HL-60/S4 treated with phorbol 12-myristate 13-acetate at 8.2 ng/mL for 4 days and 3 days (cell line): ENCODE data around the gene CTNND2.
"Not testable (repeated sequence)": the region's sequence is repeated elsewhere in the genome, so short reads cannot be mapped to it uniquely, and the experiment has no call there.

Experiments
- in situ Hi-C: fragments of 300-500 bp; cut with MboI; formaldehyde crosslinking; loops from 2 replicates; pipeline ENCODE4 v1.15.0; 2022; ENCODE audit warnings: low sequenced_read_pairs

Gene CTNND2

GRCh38 chr5:11878814-11879213 lies 25.4 kb downstream of the CTNND2 start:
- in situ Hi-C loops: no loop called here

GRCh38 chr5:11873587-11873986 lies 30.7 kb downstream of the CTNND2 start:
- in situ Hi-C loops: no loop called here

- in situ Hi-C loops: no loop called here
These were observed 35.0 kb downstream of the CTNND2 start for GRCh38 chr5:11869203-11869602.

- in situ Hi-C loops: no loop called here
These were observed 40.3 kb downstream of the CTNND2 start for GRCh38 chr5:11863911-11864310.

GRCh38 chr5:11857391-11857790 lies 46.9 kb downstream of the CTNND2 start:
- in situ Hi-C loops: no loop called here

GRCh38 chr5:11854936-11855335 lies 49.3 kb downstream of the CTNND2 start:
- in situ Hi-C loops: no loop called here

GRCh38 chr5:11853796-11854195 lies 50.5 kb downstream of the CTNND2 start:
- in situ Hi-C loops: no loop called here

GRCh38 chr5:11853140-11853539 lies 51.1 kb downstream of the CTNND2 start:
- in situ Hi-C loops: no loop called here

GRCh38 chr5:11852717-11853087 lies 51.5 kb downstream of the CTNND2 start:
- in situ Hi-C loops: no loop called here

- in situ Hi-C loops: no loop called here
These were observed 52.1 kb downstream of the CTNND2 start for GRCh38 chr5:11851965-11852716.

GRCh38 chr5:11851416-11851815 lies 52.8 kb downstream of the CTNND2 start:
- in situ Hi-C loops: no loop called here

- in situ Hi-C loops: not testable (repeated sequence)
These were observed 75.7 kb downstream of the CTNND2 start for GRCh38 chr5:11828566-11828965.

GRCh38 chr5:11822598-11822997 lies 81.6 kb downstream of the CTNND2 start:
- in situ Hi-C loops: no loop called here

GRCh38 chr5:11815916-11816315 lies 88.3 kb downstream of the CTNND2 start:
- in situ Hi-C loops: no loop called here

- in situ Hi-C loops: no loop called here
These were observed 88.8 kb downstream of the CTNND2 start for GRCh38 chr5:11815481-11815880.

- in situ Hi-C loops: no loop called here
These were observed 89.9 kb downstream of the CTNND2 start for GRCh38 chr5:11814373-11814772.

- in situ Hi-C loops: no loop called here
These were observed 94.8 kb downstream of the CTNND2 start for GRCh38 chr5:11809407-11809806.

GRCh38 chr5:11803436-11803835 lies 100.8 kb downstream of the CTNND2 start:
- in situ Hi-C loops: no loop called here

- in situ Hi-C loops: no loop called here
These were observed 103.2 kb downstream of the CTNND2 start for GRCh38 chr5:11801061-11801460.

- in situ Hi-C loops: no loop called here
These were observed 107.1 kb downstream of the CTNND2 start for GRCh38 chr5:11797132-11797531.

- in situ Hi-C loops: no loop called here
These were observed 110.8 kb downstream of the CTNND2 start for GRCh38 chr5:11793396-11793795.

GRCh38 chr5:11792621-11793020 lies 111.6 kb downstream of the CTNND2 start:
- in situ Hi-C loops: no loop called here

- in situ Hi-C loops: no loop called here
These were observed 112.5 kb downstream of the CTNND2 start for GRCh38 chr5:11791792-11792191.
